A673 (cell line): ENCODE measurements around the gene SALL1. TPM values are rescaled to one million over a fixed set of nuclear protein-coding genes. Genes with fewer than 3 reads are reported as not detected.
A peak's percentile ranks its signal among the peaks of the same experiment; 100 is the strongest.

Experiments used
- BruUV-seq: library from RNA; stranded (reverse); fragments of 400-500 nt; replicated peaks from 2 replicates; lab custom pipeline; 2021; lab: Mats Ljungman, UMichigan
- CTCF ChIA-PET: fragments of 300-600 bp; sonication (Branson Sonifier 250); formaldehyde crosslinking; loops from one replicate; lab custom pipeline; 2022; ENCODE audit warnings: antibody characterized with exemption; lab: Charles Lee
- POLR2A ChIA-PET: fragments of 300-600 bp; sonication (Branson Sonifier 250); formaldehyde crosslinking; loops from one replicate; lab custom pipeline; 2022; ENCODE audit warnings: antibody characterized with exemption; ENCODE audit not compliant: low non-redundant PET; lab: Charles Lee
- DNase-seq: peaks from one replicate; pipeline ENCODE4 v3.0.0-alpha.2; 2015; ENCODE audit warnings: low spot score
- H3K27ac ChIP-seq: fragments of 200-600 bp; sonication (generic); 2 replicates; pipeline ENCODE4 v1.5.1; 2016; ENCODE audit warnings: mixed run types, low read depth, mild to moderate bottlenecking, mixed read lengths, antibody characterized with exemption, low read length; ENCODE audit not compliant: poor library complexity, severe bottlenecking
- H3K27me3 ChIP-seq: fragments of 200-600 bp; sonication (generic); replicated peaks from 2 replicates; pipeline ENCODE4 v1.6.1; 2017; ENCODE audit warnings: mixed run types, low read depth, mild to moderate bottlenecking, mixed read lengths, antibody characterized with exemption, low read length; ENCODE audit not compliant: insufficient read depth, poor library complexity
- H3K36me3 ChIP-seq: fragments of 200-600 bp; sonication (generic); 2 replicates; pipeline ENCODE4 v1.6.1; 2016; ENCODE audit warnings: mixed run types, mild to moderate bottlenecking, mixed read lengths, antibody characterized with exemption, low read length; ENCODE audit not compliant: insufficient read depth, poor library complexity, severe bottlenecking
- H3K4me1 ChIP-seq: fragments of 200-600 bp; sonication (generic); 2 replicates; pipeline ENCODE4 v1.6.1; 2017; ENCODE audit warnings: mixed run types, mild to moderate bottlenecking, mixed read lengths, antibody characterized with exemption, low read length; ENCODE audit not compliant: insufficient read depth, poor library complexity, severe bottlenecking
- H3K4me3 ChIP-seq: fragments of 200-600 bp; sonication (generic); 2 replicates; pipeline ENCODE4 v1.5.1; 2016; ENCODE audit warnings: low read depth, mixed run types, mild to moderate bottlenecking, mixed read lengths, low read length; ENCODE audit not compliant: poor library complexity, severe bottlenecking
- H3K9me3 ChIP-seq: fragments of 200-600 bp; sonication (generic); 2 replicates; pipeline ENCODE4 v1.6.1; 2016; ENCODE audit warnings: mixed run types, low read depth, mild to moderate bottlenecking, mixed read lengths, antibody characterized with exemption, low read length; ENCODE audit not compliant: poor library complexity, severe bottlenecking
- CTCF ChIP-seq: fragments of 300-800, 200-600 bp; sonication (generic); conservative IDR thresholded peaks from 2 replicates; pipeline ENCODE4 v1.5.1; 2017; ENCODE audit warnings: low read depth, mild to moderate bottlenecking, antibody characterized with exemption, low read length, moderate library complexity, mixed read lengths
- EZH2 ChIP-seq: fragments of 200-600 bp; sonication (generic); IDR thresholded peaks from 2 replicates; pipeline ENCODE4 v1.6.1; 2017; ENCODE audit warnings: borderline replicate concordance, low read depth, mild to moderate bottlenecking, mixed read lengths, antibody characterized with exemption, low read length; ENCODE audit not compliant: poor library complexity, severe bottlenecking
- intact Hi-C: fragments of 100-400 bp; cut with micrococcal nuclease; formaldehyde crosslinking; loops from one replicate; pipeline ENCODE4 v1.10.0; 2022; ENCODE audit not compliant: unreplicated experiment
- total RNA-seq: library from RNA; stranded (reverse); gene quantifications from 2 replicates; pipeline ENCODE4 v1.2.3, GENCODE V29; 2021

Gene SALL1
- total RNA-seq, 1 experiment from 2014 or later, result 24.8 TPM

GRCh38 chr16:51153577-51154031 lies 2.5 kb upstream of the SALL1 start:
- peaks cover 46% of the 10 kb centered on the region for H3K27me3 ChIP-seq
- TF ChIP-seq EZH2 (no peak), CTCF (no peak)
- DNase-seq, result no peak
- peaks cover 22% of the 10 kb centered on the region for H3K4me1 ChIP-seq
- no TSS peak for BruUV-seq
- CTCF ChIA-PET, result no interaction called here
- no peak overlapping the region for H3K27ac ChIP-seq
- POLR2A ChIA-PET, result no interaction called here
- H3K9me3 ChIP-seq, result no peaks in the 10 kb centered on the region
- H3K4me3 ChIP-seq, result no peak overlapping the region
- intact Hi-C loops, result loop anchor here (5.0 to 10.0 kb wide), 2 partner anchors 279 to 481 kb away; no protein-coding TSS in a partner anchor
- H3K36me3 ChIP-seq, result no peaks in the 10 kb centered on the region

- Histone ChIP-seq H3K4me3 (peak overlapping the region; percentile 70), H3K36me3 (no peaks in the 10 kb centered on the region), H3K27me3 (peaks cover 46% of the 10 kb centered on the region), H3K27ac (peak overlapping the region; percentile 68), H3K4me1 (peaks cover 22% of the 10 kb centered on the region), H3K9me3 (no peaks in the 10 kb centered on the region)
- intact Hi-C loops, result loop anchor here (5.0 to 10.0 kb wide), 2 partner anchors 279 to 482 kb away; no protein-coding TSS in a partner anchor
- POLR2A ChIA-PET, result no interaction called here
- BruUV-seq, result TSS peak; percentile 46
- DNase-seq, result peak; percentile 39
- no peak for TF ChIP-seq EZH2
- no peak for TF ChIP-seq CTCF
- CTCF ChIA-PET, result no interaction called here
These were observed 1.9 kb upstream of the SALL1 start for GRCh38 chr16:51152691-51153576.

- H3K36me3 ChIP-seq, result no peaks in the 10 kb centered on the region
- POLR2A ChIA-PET, result no interaction called here
- H3K4me1 ChIP-seq, result peaks cover 19% of the 10 kb centered on the region
- peak; percentile 88 for DNase-seq
- intact Hi-C loops, result loop anchor here (5.0 to 10.0 kb wide), 2 partner anchors 280 to 483 kb away; no protein-coding TSS in a partner anchor
- no TSS peak for BruUV-seq
- CTCF ChIA-PET, result no interaction called here
- peaks cover 41% of the 10 kb centered on the region for H3K27me3 ChIP-seq
- peak overlapping the region; percentile 68 for H3K27ac ChIP-seq
- H3K4me3 ChIP-seq, result peak overlapping the region; percentile 70
- TF ChIP-seq EZH2 (no peak), CTCF (no peak)
- no peaks in the 10 kb centered on the region for H3K9me3 ChIP-seq
These were observed 1.0 kb upstream of the SALL1 start for GRCh38 chr16:51151961-51152663.
